Brain microvascular endothelial cell (primary cell): ENCODE measurements around the gene ADPRHL1.

Experiments used
- DNase-seq: peaks from one replicate; pipeline ENCODE4 v3.0.0-alpha.2; 2020
- H3K27ac ChIP-seq: fragments of 250-450 bp; sonication (Bioruptor Pico); 2 replicates; pipeline ENCODE4 v1.5.1; 2020; ENCODE audit warnings: mild to moderate bottlenecking, moderate library complexity
- H3K27me3 ChIP-seq: fragments of 250-450 bp; sonication (Bioruptor Pico); replicated peaks from 2 replicates; pipeline ENCODE4 v1.5.1; 2020; ENCODE audit warnings: mild to moderate bottlenecking
- H3K36me3 ChIP-seq: fragments of 250-450 bp; sonication (Bioruptor Pico); replicated peaks from 2 replicates; pipeline ENCODE4 v1.5.1; 2020; ENCODE audit warnings: mild to moderate bottlenecking
- H3K4me3 ChIP-seq: 2 replicates; pipeline ENCODE4 v1.5.1; 2011; ENCODE audit warnings: low read depth, mild to moderate bottlenecking, control low read depth, low read length, moderate library complexity
- CTCF ChIP-seq: IDR thresholded peaks from 2 replicates; pipeline ENCODE4 v1.5.1; 2011; ENCODE audit warnings: low read depth, mild to moderate bottlenecking, moderate library complexity, low read length, control low read depth, inconsistent platforms; ENCODE audit errors: missing control alignments
- in situ Hi-C: cut with HindIII; loops from 2 replicates; pipeline ENCODE4 v1.10.0; 2017; ENCODE audit warnings: low sequenced_read_pairs, low pct_ligation_motif_present

The ADPRHL1 gene

GRCh38 chr13:113407531-113408393 is 45.5 kb downstream of the ADPRHL1 start:
- no peaks in the 10 kb centered on the region for H3K27me3 ChIP-seq
- no peak overlapping the region for H3K27ac ChIP-seq
- TF ChIP-seq CTCF, result no peak
- H3K4me3 ChIP-seq, result no peak overlapping the region
- no peak for DNase-seq
- in situ Hi-C loops, result no loop called here
- no peaks in the 10 kb centered on the region for H3K36me3 ChIP-seq

- no peak for DNase-seq
- no peaks in the 10 kb centered on the region for H3K27me3 ChIP-seq
- H3K4me3 ChIP-seq, result no peak overlapping the region
- no peaks in the 10 kb centered on the region for H3K36me3 ChIP-seq
- in situ Hi-C loops, result no loop called here
- TF ChIP-seq CTCF, result no peak
- no peak overlapping the region for H3K27ac ChIP-seq
These were observed 46.2 kb downstream of the ADPRHL1 start for GRCh38 chr13:113407103-113407530.

- Histone ChIP-seq H3K27me3 (no peaks in the 10 kb centered on the region), H3K4me3 (no peak overlapping the region), H3K36me3 (no peaks in the 10 kb centered on the region), H3K27ac (no peak overlapping the region)
- no peak for DNase-seq
- in situ Hi-C loops, result no loop called here
- TF ChIP-seq CTCF, result no peak
These were observed 46.8 kb downstream of the ADPRHL1 start for GRCh38 chr13:113406321-113407102.

- in situ Hi-C loops, result no loop called here
- DNase-seq, result no peak
- H3K36me3 ChIP-seq, result no peaks in the 10 kb centered on the region
- no peak overlapping the region for H3K27ac ChIP-seq
- TF ChIP-seq CTCF, result no peak
- no peaks in the 10 kb centered on the region for H3K27me3 ChIP-seq
- no peak overlapping the region for H3K4me3 ChIP-seq
These were observed 47.6 kb downstream of the ADPRHL1 start for GRCh38 chr13:113405481-113406300.

GRCh38 chr13:113404723-113405471 is 48.4 kb downstream of the ADPRHL1 start:
- DNase-seq, result no peak
- no peak overlapping the region for H3K4me3 ChIP-seq
- no peak overlapping the region for H3K27ac ChIP-seq
- no peak for TF ChIP-seq CTCF
- no peaks in the 10 kb centered on the region for H3K36me3 ChIP-seq
- in situ Hi-C loops, result no loop called here
- H3K27me3 ChIP-seq, result no peaks in the 10 kb centered on the region
